HEK293 (cell line): Measurements from ENCODE around the gene SNORC.

ENCODE experiments used
- CTCF ChIA-PET: fragments of 350-600 bp; formaldehyde crosslinking; extraction: SDS; loops from one replicate; lab custom pipeline; 2021; ENCODE audit warnings: antibody characterized with exemption; lab: Yijun Ruan, JAX
- POLR2A ChIA-PET: fragments of 300-600 bp; formaldehyde crosslinking; extraction: SDS; loops from one replicate; lab custom pipeline; 2020; ENCODE audit warnings: antibody characterized with exemption, inconsistent platforms; lab: Yijun Ruan, JAX
- H3K27ac ChIP-seq: fragments of 200-500 bp; sonication (Bioruptor generic); 2 replicates; pipeline ENCODE4 v1.5.1; 2014; ENCODE audit warnings: low read depth, low read length, control low read depth, inconsistent platforms; ENCODE audit errors: extremely low read depth
- H3K36me3 ChIP-seq, 2 experiments: fragments of 200-500 bp in 1 of 2; sonication (Bioruptor generic) in 1 of 2; 1 replicate in 1 of 2; 2 replicates in 1 of 2; pipeline ENCODE4 v1.5.1; 2014 to 2017; ENCODE audit warnings: inconsistent platforms in 2 of 2, low read length in 2 of 2; ENCODE audit not compliant: control insufficient read depth in 2 of 2, insufficient read depth in 1 of 2
- H3K4me1 ChIP-seq: fragments of 200-500 bp; sonication (Bioruptor generic); 2 replicates; pipeline ENCODE4 v1.5.1; 2014; ENCODE audit warnings: mild to moderate bottlenecking, low read length, inconsistent platforms; ENCODE audit not compliant: control insufficient read depth, insufficient read depth
- H3K4me3 ChIP-seq: 2 replicates; pipeline ENCODE4 v1.5.1; 2011; ENCODE audit warnings: low read depth, mild to moderate bottlenecking, control low read depth, low read length, moderate library complexity
- H3K9me3 ChIP-seq: fragments of 200-500 bp; sonication (Bioruptor generic); 2 replicates; pipeline ENCODE4 v1.5.1; 2014; ENCODE audit warnings: low read depth, low read length, inconsistent platforms; ENCODE audit not compliant: control insufficient read depth, insufficient read depth
- CTCF ChIP-seq: fragments of 450-650 bp; formaldehyde crosslinking; IDR thresholded peaks from 2 replicates; pipeline ENCODE4 v1.5.1; 2016; ENCODE audit warnings: missing biosample characterization, missing genetic modification characterization
- GFI1B ChIP-seq: fragments of 450-650 bp; formaldehyde crosslinking; IDR thresholded peaks from 2 replicates; pipeline ENCODE4 v1.5.1; 2016; ENCODE audit warnings: missing biosample characterization, missing genetic modification characterization
- IKZF3 ChIP-seq: fragments of 450-650 bp; IDR thresholded peaks from 2 replicates; pipeline ENCODE4 v1.5.0; 2018; ENCODE audit warnings: missing biosample characterization, mild to moderate bottlenecking, missing genetic modification characterization, moderate library complexity
- INSM2 ChIP-seq: fragments of 450-650 bp; formaldehyde crosslinking; IDR thresholded peaks from 2 replicates; pipeline ENCODE4 v1.5.1; 2016; ENCODE audit warnings: missing biosample characterization, missing genetic modification characterization
- OSR2 ChIP-seq: fragments of 450-650 bp; formaldehyde crosslinking; IDR thresholded peaks from 2 replicates; pipeline ENCODE4 v1.5.1; 2016; ENCODE audit warnings: missing biosample characterization, missing genetic modification characterization
- PRDM1 ChIP-seq: fragments of 450-650 bp; formaldehyde crosslinking; IDR thresholded peaks from 2 replicates; pipeline ENCODE4; 2016; ENCODE audit warnings: missing biosample characterization, missing genetic modification characterization
- RBAK ChIP-seq: fragments of 450-650 bp; formaldehyde crosslinking; IDR thresholded peaks from 2 replicates; pipeline ENCODE4 v1.5.1; 2016; ENCODE audit warnings: missing biosample characterization, missing genetic modification characterization
- SALL2 ChIP-seq: fragments of 450-650 bp; formaldehyde crosslinking; IDR thresholded peaks from 2 replicates; pipeline ENCODE4 v1.5.0; 2017; ENCODE audit warnings: missing biosample characterization, mild to moderate bottlenecking, missing genetic modification characterization, borderline replicate concordance
- ZBTB48 ChIP-seq: fragments of 450-650 bp; formaldehyde crosslinking; IDR thresholded peaks from 2 replicates; pipeline ENCODE4 v1.5.1; 2016; ENCODE audit warnings: missing biosample characterization, missing genetic modification characterization
- ZNF10 ChIP-seq: fragments of 450-650 bp; formaldehyde crosslinking; IDR thresholded peaks from 2 replicates; pipeline ENCODE4 v1.5.1; 2017; ENCODE audit warnings: missing biosample characterization, missing genetic modification characterization
- ZNF132 ChIP-seq: fragments of 450-650 bp; formaldehyde crosslinking; IDR thresholded peaks from 2 replicates; pipeline ENCODE4 v1.5.1; 2017; ENCODE audit warnings: missing biosample characterization, missing genetic modification characterization, borderline replicate concordance
- ZNF16 ChIP-seq: fragments of 450-650 bp; formaldehyde crosslinking; IDR thresholded peaks from 2 replicates; pipeline ENCODE4 v1.5.1; 2016; ENCODE audit warnings: low read depth, missing biosample characterization, missing genetic modification characterization
- ZNF184 ChIP-seq: fragments of 450-650 bp; IDR thresholded peaks from 2 replicates; pipeline ENCODE4 v1.5.1; 2018; ENCODE audit warnings: missing biosample characterization, mild to moderate bottlenecking, missing genetic modification characterization
- ZNF202 ChIP-seq: fragments of 450-650 bp; formaldehyde crosslinking; IDR thresholded peaks from 2 replicates; pipeline ENCODE4 v1.5.1; 2016; ENCODE audit warnings: missing biosample characterization, missing genetic modification characterization, borderline replicate concordance
- ZNF24 ChIP-seq: fragments of 450-650 bp; formaldehyde crosslinking; IDR thresholded peaks from 2 replicates; pipeline ENCODE4 v1.5.1; 2016; ENCODE audit warnings: missing biosample characterization, missing genetic modification characterization
- ZNF302 ChIP-seq: fragments of 450-650 bp; formaldehyde crosslinking; IDR thresholded peaks from 2 replicates; pipeline ENCODE4 v1.5.1; 2016; ENCODE audit warnings: missing biosample characterization, missing genetic modification characterization, low read depth
- ZNF473 ChIP-seq: fragments of 450-650 bp; formaldehyde crosslinking; IDR thresholded peaks from 2 replicates; pipeline ENCODE4 v1.5.1; 2017; ENCODE audit warnings: missing biosample characterization, missing genetic modification characterization
- ZNF521 ChIP-seq: fragments of 450-650 bp; formaldehyde crosslinking; IDR thresholded peaks from 2 replicates; pipeline ENCODE4 v1.5.1; 2017; ENCODE audit warnings: missing biosample characterization, mild to moderate bottlenecking, missing genetic modification characterization
- ZNF596 ChIP-seq: fragments of 450-650 bp; IDR thresholded peaks from 2 replicates; pipeline ENCODE4 v1.5.0; 2018; ENCODE audit warnings: missing biosample characterization, mild to moderate bottlenecking, missing genetic modification characterization, moderate library complexity
- ZNF664 ChIP-seq: fragments of 450-650 bp; formaldehyde crosslinking; IDR thresholded peaks from 2 replicates; pipeline ENCODE4 v1.5.1; 2016; ENCODE audit warnings: missing biosample characterization, missing genetic modification characterization
- ZNF768 ChIP-seq: fragments of 450-650 bp; formaldehyde crosslinking; IDR thresholded peaks from 2 replicates; pipeline ENCODE4 v1.5.1; 2018; ENCODE audit warnings: missing biosample characterization, mild to moderate bottlenecking, missing genetic modification characterization
- ZNF830 ChIP-seq: fragments of 450-650 bp; IDR thresholded peaks from 2 replicates; pipeline ENCODE4 v1.5.0; 2018; ENCODE audit warnings: missing biosample characterization, missing genetic modification characterization, low read depth, mild to moderate bottlenecking, moderate library complexity
- ZSCAN18 ChIP-seq: fragments of 450-650 bp; formaldehyde crosslinking; IDR thresholded peaks from 2 replicates; pipeline ENCODE4 v1.5.1; 2016; ENCODE audit warnings: missing biosample characterization, missing genetic modification characterization
- ZSCAN5A ChIP-seq: fragments of 450-650 bp; formaldehyde crosslinking; IDR thresholded peaks from 2 replicates; pipeline ENCODE4 v1.5.1; 2016; ENCODE audit warnings: missing biosample characterization, missing genetic modification characterization

The SNORC gene

GRCh38 chr2:232873292-232873908 is 3.3 kb downstream of the SNORC start (continued):
- TF ChIP-seq CTCF (tag by site-specific recombination) (no peak), ZBTB48 (tag by site-specific recombination) (no peak), ZNF596 (no peak), SALL2 (tag by site-specific recombination) (no peak), ZNF24 (tag by site-specific recombination) (no peak), PRDM1 (tag by site-specific recombination) (no peak), IKZF3 (tag by site-specific recombination) (no peak), ZNF664 (tag by site-specific recombination) (no peak)
- TF ChIP-seq, all 188 proteins: peak for 0

GRCh38 chr2:232873909-232874641 is 4.0 kb downstream of the SNORC start:
- POLR2A ChIA-PET = no interaction called here
- TF ChIP-seq ZNF10 (tag by site-specific recombination) (no peak), ZNF768 (no peak), ZNF521 (no peak), INSM2 (no peak), GFI1B (tag by site-specific recombination) (no peak), RBAK (tag by site-specific recombination) (no peak), ZNF302 (no peak), ZNF184 (no peak), ZNF202 (tag by site-specific recombination) (no peak), ZSCAN18 (tag by site-specific recombination) (no peak), ZNF16 (no peak), ZNF132 (no peak), OSR2 (tag by site-specific recombination) (no peak), IKZF3 (tag by site-specific recombination) (no peak), ZNF830 (no peak), ZNF473 (tag by site-specific recombination) (no peak), ZSCAN5A (tag by site-specific recombination) (no peak)
- Histone ChIP-seq H3K4me3 (no peak overlapping the region), H3K36me3 (peaks cover 0 to 19% of the 10 kb centered on the region in 2 experiments; a peak in 1 of 3 replicates), H3K27ac (no peak overlapping the region), H3K4me1 (no peaks in the 10 kb centered on the region), H3K9me3 (no peaks in the 10 kb centered on the region)
- CTCF ChIA-PET = interaction anchor here (0.6 to 1.1 kb wide), 2 partner anchors 16 to 212 kb away, joined by 3 read pairs; no protein-coding TSS in a partner anchor
